Karpas-422 (cell line): ENCODE measurements around the gene FBXO2. TPM values are rescaled to one million over a fixed set of nuclear protein-coding genes. Genes with fewer than 3 reads are reported as not detected.

Source experiments
- DNase-seq: peaks from one replicate; pipeline ENCODE4 v3.0.0-alpha.2; 2015
- H2AFZ ChIP-seq: fragments of 200-600 bp; sonication (generic); 2 replicates; pipeline ENCODE4 v1.6.1; 2014; ENCODE audit warnings: antibody characterized with exemption, low read length, mixed read lengths
- H3K27ac ChIP-seq: fragments of 200-600 bp; sonication (generic); 2 replicates; pipeline ENCODE4 v1.5.1; 2014; ENCODE audit warnings: mild to moderate bottlenecking, low read length, moderate library complexity
- H3K27me3 ChIP-seq: fragments of 200-600 bp; sonication (generic); 2 replicates; pipeline ENCODE4 v1.6.1; 2014; ENCODE audit warnings: low read length, mixed read lengths
- H3K36me3 ChIP-seq: fragments of 200-600 bp; sonication (generic); 2 replicates; pipeline ENCODE4 v1.6.1; 2014; ENCODE audit warnings: low read length, mixed read lengths; ENCODE audit not compliant: insufficient read depth
- H3K4me1 ChIP-seq: fragments of 200-600 bp; sonication (generic); 2 replicates; pipeline ENCODE4 v1.6.1; 2014; ENCODE audit warnings: mild to moderate bottlenecking, low read length, mixed read lengths
- H3K4me2 ChIP-seq: fragments of 200-600 bp; sonication (generic); 2 replicates; pipeline ENCODE4 v1.6.1; 2014; ENCODE audit warnings: low read length, low read depth, mild to moderate bottlenecking; ENCODE audit not compliant: poor library complexity, severe bottlenecking
- H3K4me3 ChIP-seq: fragments of 200-600 bp; sonication (generic); 2 replicates; pipeline ENCODE4 v1.5.1; 2014; ENCODE audit warnings: mild to moderate bottlenecking, antibody characterized with exemption, low read length, mixed read lengths
- H3K79me2 ChIP-seq: fragments of 200-600 bp; sonication (generic); 2 replicates; pipeline ENCODE4 v1.6.1; 2014; ENCODE audit warnings: mild to moderate bottlenecking, low read length, mixed read lengths
- H3K9ac ChIP-seq: fragments of 200-600 bp; sonication (generic); 2 replicates; pipeline ENCODE4 v1.6.0; 2014; ENCODE audit warnings: low read length
- H3K9me2 ChIP-seq: fragments of 200-600 bp; sonication (generic), shearing (Covaris generic); replicated peaks from 2 replicates; pipeline ENCODE4 v1.6.0; 2014; ENCODE audit warnings: mild to moderate bottlenecking, low read length, moderate library complexity; ENCODE audit not compliant: insufficient read depth
- H3K9me3 ChIP-seq: fragments of 300-700, 200-600 bp; sonication (generic); 2 replicates; pipeline ENCODE4 v1.6.1; 2014; ENCODE audit warnings: low read length, mixed read lengths
- H4K20me1 ChIP-seq: fragments of 200-600 bp; sonication (generic); 2 replicates; pipeline ENCODE4 v1.6.1; 2014; ENCODE audit warnings: mild to moderate bottlenecking, antibody characterized with exemption, low read length, low read depth; ENCODE audit not compliant: insufficient read depth
- total RNA-seq: library from RNA; depleted of rRNA; stranded (reverse); fragments of >200 nt; shearing (Covaris generic); gene quantifications from 2 replicates; pipeline ENCODE4 v1.2.3, GENCODE V29; 2014; ENCODE audit warnings: low replicate concordance; rRNA removed

Gene FBXO2
- total RNA-seq, 1 experiment from 2014 or later = not detected

DNA sequence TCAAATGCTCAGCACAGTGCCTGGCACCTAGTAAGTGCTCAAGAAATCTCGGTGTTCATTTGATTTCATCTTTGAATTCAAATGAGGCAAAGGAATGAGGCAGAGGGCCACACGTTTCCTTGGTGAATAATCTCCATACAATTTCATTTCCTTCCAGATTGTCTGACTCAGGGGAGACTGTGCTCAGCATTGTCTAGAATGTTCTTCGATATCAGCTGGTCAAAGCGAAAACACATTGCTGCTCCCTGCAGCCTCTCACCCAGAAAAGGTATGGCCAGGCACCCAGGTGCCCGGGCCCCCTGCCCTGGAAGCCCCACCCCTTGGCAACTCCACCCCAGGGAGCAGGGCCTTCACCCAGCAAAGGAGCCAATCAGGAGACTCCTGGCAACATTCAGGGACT lies 55.8 kb downstream of the FBXO2 start:
- Histone ChIP-seq H3K4me1 (no peaks in the 10 kb centered on the region), H2AFZ (no peak overlapping the region)
- no peak for DNase-seq

More for the DNA sequence above, 55.8 kb downstream of the FBXO2 start:
- Histone ChIP-seq H3K27ac (no peak overlapping the region), H3K9me3 (no peaks in the 10 kb centered on the region), H3K4me2 (no peak overlapping the region), H3K36me3 (no peaks in the 10 kb centered on the region), H3K27me3 (no peaks in the 10 kb centered on the region), H3K79me2 (no peaks in the 10 kb centered on the region), H4K20me1 (no peaks in the 10 kb centered on the region), H3K9me2 (no peaks in the 10 kb centered on the region), H3K9ac (no peak overlapping the region), H3K4me3 (no peak overlapping the region)

Other genes starting within 250 kb of the FBXO2 start
- 0.04 and 0.25 TPM in 2 replicates for gene DISP3, start 175.3 kb downstream of the FBXO2 start, total RNA-seq
- gene FBXO44, start 448 bp upstream of the FBXO2 start, total RNA-seq = 0.87 TPM in 1 of 2 replicates, not detected in the other
- gene FBXO6, start 9.8 kb upstream of the FBXO2 start, total RNA-seq = 0.25 and 0.60 TPM in 2 replicates
- gene MAD2L2, start 26.7 kb upstream of the FBXO2 start, total RNA-seq = 89.3 and 117 TPM in 2 replicates
- gene DRAXIN, start 37.3 kb upstream of the FBXO2 start, total RNA-seq = not detected in 2 replicates
- gene AGTRAP, start 81.7 kb upstream of the FBXO2 start, total RNA-seq = 24.3 and 24.9 TPM in 2 replicates
- gene C1orf167, start 107.8 kb upstream of the FBXO2 start, total RNA-seq = not detected in 2 replicates
- gene MTHFR, start 151.5 kb upstream of the FBXO2 start, total RNA-seq = 32.5 and 57.0 TPM in 2 replicates
- 20.0 and 22.0 TPM in 2 replicates for gene CLCN6, start 151.8 kb upstream of the FBXO2 start, total RNA-seq
- gene NPPA, start 193.4 kb upstream of the FBXO2 start, total RNA-seq = not detected in 2 replicates
- not detected in 2 replicates for gene NPPB, start 204.5 kb upstream of the FBXO2 start, total RNA-seq